Activated CD8-positive, alpha-beta T cell treated with anti-CD3 and anti-CD28 coated beads, Interleukin-2, amount 10 ng/mL, durations not matched to agents 7 days and 5 days (primary cell): ENCODE data around the gene PPP1R9B. TPM values are rescaled to one million over a fixed set of nuclear protein-coding genes. Genes with fewer than 3 reads are reported as not detected.
A peak's percentile ranks its signal among the peaks of the same experiment; 100 is the strongest.

Experiments used
- ATAC-seq: fragments of 150-1000 bp; cut with Tn5 transposase; one replicate; pipeline ENCODE4 v1.10.0; 2021; ENCODE audit warnings: moderate library complexity
- CTCF ChIA-PET: fragments of 350-600 bp; sonication (Branson Sonifier 250); formaldehyde crosslinking; loops from one replicate; lab custom pipeline; 2021; ENCODE audit warnings: antibody characterized with exemption; lab: Charles Lee
- POLR2A ChIA-PET: fragments of 350-600 bp; sonication (Branson Sonifier 250); formaldehyde crosslinking; loops from one replicate; lab custom pipeline; 2021; ENCODE audit warnings: antibody characterized with exemption; lab: Charles Lee
- DNase-seq: peaks from one replicate; pipeline ENCODE4 v3.0.0-alpha.2; 2020
- H3K27ac Mint-ChIP-seq: one replicate; pipeline ENCODE4 v1.8.0; 2021; ENCODE audit warnings: mild to moderate bottlenecking, mixed read lengths
- H3K27me3 Mint-ChIP-seq: one replicate; pipeline ENCODE4 v1.8.0; 2021; ENCODE audit warnings: low read depth, mixed read lengths
- H3K36me3 Mint-ChIP-seq: one replicate; pipeline ENCODE4 v1.8.0; 2021; ENCODE audit warnings: low read depth, mixed read lengths
- H3K4me1 Mint-ChIP-seq: one replicate; pipeline ENCODE4 v1.8.0; 2021; ENCODE audit warnings: low read depth, mixed read lengths
- H3K4me3 Mint-ChIP-seq: one replicate; pipeline ENCODE4 v1.8.0; 2021; ENCODE audit warnings: mild to moderate bottlenecking, mixed read lengths
- H3K9me3 Mint-ChIP-seq: one replicate; pipeline ENCODE4 v1.8.0; 2022; ENCODE audit warnings: mixed read lengths; ENCODE audit not compliant: insufficient read depth
- total RNA-seq, 2 experiments: library from RNA; stranded (reverse); gene quantifications; one replicate each; pipeline ENCODE4 v1.2.3, GENCODE V29; 2021

Gene PPP1R9B
- total RNA-seq, 2 experiments from 2014 or later, result 113 to 115 TPM

DNA sequence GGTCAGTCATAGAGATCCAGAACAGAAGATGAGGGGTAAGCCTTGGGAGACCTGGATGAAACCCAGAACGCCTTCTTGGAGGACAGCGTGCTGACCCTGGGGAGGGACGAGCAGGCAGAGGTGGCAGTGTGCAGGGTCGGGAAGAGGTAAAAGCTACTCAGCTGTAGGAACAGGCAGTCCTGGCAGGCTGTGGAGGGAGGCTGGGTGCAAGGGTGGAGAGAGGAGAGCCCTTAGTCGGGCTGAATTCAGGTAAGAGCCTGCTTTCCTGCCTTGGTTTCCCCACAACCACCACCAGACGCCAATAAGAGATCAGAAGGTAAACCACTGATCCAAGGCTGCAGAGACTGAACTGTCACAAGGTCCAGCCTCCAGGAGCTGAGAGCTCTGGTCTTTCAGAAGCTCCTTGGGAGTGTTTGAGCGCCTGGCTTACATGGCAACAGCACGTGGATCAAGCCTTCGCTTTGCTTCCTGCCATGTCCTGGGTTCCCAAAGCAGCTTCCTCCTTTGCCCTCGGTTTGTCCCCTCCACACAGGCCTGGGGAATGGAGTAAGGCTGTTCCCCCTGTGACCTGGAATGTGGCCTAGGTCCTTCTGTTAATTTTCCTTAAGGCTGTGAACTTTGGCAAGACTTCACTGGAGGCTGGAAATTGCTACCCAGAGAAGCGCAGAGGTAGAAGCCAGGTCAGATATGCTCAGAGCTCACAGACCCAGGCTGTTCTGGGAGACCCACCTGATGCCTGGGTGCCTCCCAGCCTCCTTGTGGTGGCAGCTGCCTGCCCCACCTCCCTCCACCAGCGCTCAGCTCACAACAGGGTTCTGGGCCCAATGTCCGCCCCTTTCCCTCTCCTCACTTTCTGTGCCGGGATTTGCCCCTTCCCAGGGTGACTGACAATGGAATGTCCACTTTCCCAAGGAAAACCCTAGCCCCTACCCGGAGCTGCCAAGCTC, 59.2 kb downstream of the PPP1R9B start:
- no peak for ATAC-seq
- POLR2A ChIA-PET, result interaction anchor here (0.5 kb wide), 1 partner anchor 19 kb away, joined by 3 read pairs; no protein-coding TSS in a partner anchor
- CTCF ChIA-PET, result interaction anchor here (1.0 to 11.0 kb wide), 5 partner anchors 9 to 113 kb away, joined by 3 to 115 read pairs (median 4); no protein-coding TSS in a partner anchor
- Mint-ChIP-seq H3K27me3 (peaks cover 2% of the 10 kb centered on the region), H3K36me3 (no peaks in the 10 kb centered on the region), H3K4me1 (peaks cover 23% of the 10 kb centered on the region), H3K9me3 (no peaks in the 10 kb centered on the region), H3K27ac (no peak overlapping the region), H3K4me3 (no peak overlapping the region)
- no peak for DNase-seq

DNA sequence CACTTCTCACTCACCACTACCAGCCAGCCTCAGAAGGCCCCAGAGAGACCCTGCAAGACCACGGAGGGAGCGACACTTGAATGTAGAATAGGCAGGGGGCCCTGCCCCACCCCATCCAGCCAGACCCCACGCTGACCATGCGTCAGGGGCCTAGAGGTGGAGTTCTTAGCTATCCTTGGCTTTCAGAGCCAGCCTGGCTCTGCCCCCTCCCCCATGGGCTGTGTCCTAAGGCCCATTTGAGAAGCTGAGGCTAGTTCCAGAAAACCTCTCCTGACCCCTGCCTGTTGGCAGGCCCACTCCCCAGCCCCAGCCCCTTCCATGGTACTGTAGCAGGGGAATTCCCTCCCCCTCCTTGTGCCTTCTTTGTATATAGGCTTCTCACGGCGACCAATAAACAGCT, 60.4 kb downstream of the PPP1R9B start:
- DNase-seq (no peak), ATAC-seq (no peak)
- ChIA-PET CTCF (interaction anchor here (1.4 to 11.0 kb wide), 2 partner anchors 8 to 25 kb away, joined by 3 to 115 read pairs; no protein-coding TSS in a partner anchor), POLR2A (no interaction called here)
- H3K27ac Mint-ChIP-seq, result no peak overlapping the region
- no peaks in the 10 kb centered on the region for H3K9me3 Mint-ChIP-seq
- peaks cover 2% of the 10 kb centered on the region for H3K27me3 Mint-ChIP-seq
- H3K4me3 Mint-ChIP-seq, result no peak overlapping the region
- H3K4me1 Mint-ChIP-seq, result peaks cover 11% of the 10 kb centered on the region
- H3K36me3 Mint-ChIP-seq, result no peaks in the 10 kb centered on the region

DNA sequence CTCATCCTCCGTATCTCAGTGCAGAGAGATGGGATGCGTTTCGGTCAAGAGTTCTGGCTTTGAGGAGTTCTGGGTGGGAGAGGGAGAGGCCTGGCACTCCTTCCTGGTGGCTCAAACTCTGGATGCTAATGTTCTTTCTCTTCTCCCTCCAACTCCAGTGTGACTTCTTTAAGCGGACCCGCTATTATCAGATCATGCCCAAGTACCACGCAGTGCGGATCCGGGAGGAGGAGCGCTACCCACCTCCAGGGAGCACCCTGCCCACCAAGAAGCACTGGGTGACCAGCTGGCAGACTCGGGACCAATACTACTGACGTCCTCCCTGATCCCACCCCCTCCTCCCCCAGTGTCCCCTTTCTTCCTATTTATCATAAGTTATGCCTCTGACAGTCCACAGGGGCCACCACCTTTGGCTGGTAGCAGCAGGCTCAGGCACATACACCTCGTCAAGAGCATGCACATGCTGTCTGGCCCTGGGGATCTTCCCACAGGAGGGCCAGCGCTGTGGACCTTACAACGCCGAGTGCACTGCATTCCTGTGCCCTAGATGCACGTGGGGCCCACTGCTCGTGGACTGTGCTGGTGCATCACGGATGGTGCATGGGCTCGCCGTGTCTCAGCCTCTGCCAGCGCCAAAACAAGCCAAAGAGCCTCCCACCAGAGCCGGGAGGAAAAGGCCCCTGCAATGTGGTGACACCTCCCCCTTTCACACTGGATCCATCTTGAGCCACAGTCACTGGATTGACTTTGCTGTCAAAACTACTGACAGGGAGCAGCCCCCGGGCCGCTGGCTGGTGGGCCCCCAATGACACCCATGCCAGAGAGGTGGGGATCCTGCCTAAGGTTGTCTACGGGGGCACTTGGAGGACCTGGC, 61.3 kb downstream of the PPP1R9B start:
- Mint-ChIP-seq H3K4me3 (no peak overlapping the region), H3K27me3 (peaks cover 2% of the 10 kb centered on the region), H3K4me1 (peaks cover 2% of the 10 kb centered on the region), H3K9me3 (no peaks in the 10 kb centered on the region), H3K27ac (no peak overlapping the region), H3K36me3 (no peaks in the 10 kb centered on the region)
- CTCF ChIA-PET, result interaction anchor here (3.7 kb wide), 1 partner anchor 60 kb away, joined by 91 read pairs; no protein-coding TSS in a partner anchor
- DNase-seq (no peak), ATAC-seq (no peak)
- POLR2A ChIA-PET, result no interaction called here

DNA sequence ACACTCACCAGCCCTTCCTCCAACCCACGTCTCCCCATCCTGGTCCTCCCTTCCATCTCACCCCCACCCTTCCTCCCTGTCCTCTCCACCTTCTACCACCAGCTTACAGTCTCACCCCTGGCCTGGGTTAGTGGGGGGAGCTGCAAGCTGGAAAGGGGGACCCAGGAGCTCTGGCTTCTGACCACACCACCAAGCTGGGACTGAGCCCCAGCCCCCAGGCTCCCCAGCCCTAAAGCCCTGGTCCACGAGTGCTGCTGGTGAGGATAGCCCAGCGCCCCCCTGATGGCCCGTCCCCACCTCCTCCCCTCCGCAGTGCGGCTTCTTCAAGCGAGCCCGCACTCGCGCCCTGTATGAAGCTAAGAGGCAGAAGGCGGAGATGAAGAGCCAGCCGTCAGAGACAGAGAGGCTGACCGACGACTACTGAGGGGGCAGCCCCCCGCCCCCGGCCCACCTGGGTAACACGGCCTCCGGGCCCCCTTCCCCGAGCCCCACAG, 62.5 kb downstream of the PPP1R9B start:
- Mint-ChIP-seq H3K9me3 (no peaks in the 10 kb centered on the region), H3K4me3 (no peak overlapping the region), H3K27ac (no peak overlapping the region), H3K27me3 (no peaks in the 10 kb centered on the region), H3K36me3 (no peaks in the 10 kb centered on the region), H3K4me1 (no peaks in the 10 kb centered on the region)
- ChIA-PET CTCF (interaction anchor here (0.6 to 3.7 kb wide), 28 partner anchors 9 to 443 kb away, joined by 3 to 91 read pairs (median 6); partner anchors contain the start of genes ITGA3, PDK2 and PPP1R9B), POLR2A (interaction anchor here (0.6 to 0.8 kb wide), 2 partner anchors 32 to 86 kb away, joined by 3 read pairs; partner anchors contain the start of gene ITGA3)
- ATAC-seq (no peak), DNase-seq (no peak)

DNA sequence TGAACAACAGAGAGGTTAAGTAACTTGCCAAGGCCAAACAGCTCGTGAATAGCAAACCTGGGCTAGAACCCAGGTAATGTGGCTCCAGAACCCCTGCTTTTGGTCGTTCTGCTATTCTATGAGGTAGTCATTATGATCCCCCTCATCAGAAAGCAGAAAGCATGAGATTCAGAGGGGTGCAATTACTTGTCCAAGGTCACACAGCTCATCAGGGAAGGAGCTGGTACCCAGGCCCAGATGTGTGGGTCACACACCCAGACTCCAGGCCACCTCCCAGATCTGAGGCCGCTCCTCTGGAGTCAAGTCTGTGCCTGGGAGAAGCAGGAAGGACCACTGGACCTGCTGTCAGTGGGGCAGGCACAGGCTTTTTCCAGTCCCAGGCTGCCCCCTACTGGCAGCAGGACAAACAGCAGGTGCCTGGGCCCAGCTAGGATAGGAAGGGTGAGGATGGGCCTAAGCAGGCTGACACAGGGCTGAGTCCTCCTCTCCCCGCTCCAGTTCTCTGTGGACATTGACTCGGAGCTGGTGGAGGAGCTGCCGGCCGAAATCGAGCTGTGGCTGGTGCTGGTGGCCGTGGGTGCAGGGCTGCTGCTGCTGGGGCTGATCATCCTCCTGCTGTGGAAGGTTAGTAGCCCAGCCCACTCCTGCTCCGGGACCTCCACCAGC, 63.1 kb downstream of the PPP1R9B start:
- DNase-seq, result peak; percentile 84
- ChIA-PET POLR2A (interaction anchor here (0.6 to 0.8 kb wide), 2 partner anchors 31 to 87 kb away, joined by 3 read pairs; partner anchors contain the start of gene ITGA3), CTCF (interaction anchor here (0.6 to 3.7 kb wide), 33 partner anchors 9 to 443 kb away, joined by 3 to 91 read pairs (median 5); partner anchors contain the start of genes ITGA3, LRRC59, PDK2 and PPP1R9B)
- ATAC-seq, result peak; percentile 84
- no peak overlapping the region for H3K4me3 Mint-ChIP-seq
- H3K27me3 Mint-ChIP-seq, result no peaks in the 10 kb centered on the region
- H3K27ac Mint-ChIP-seq, result no peak overlapping the region
- H3K9me3 Mint-ChIP-seq, result no peaks in the 10 kb centered on the region
- no peaks in the 10 kb centered on the region for H3K36me3 Mint-ChIP-seq
- no peaks in the 10 kb centered on the region for H3K4me1 Mint-ChIP-seq

Other genes starting within 250 kb of the PPP1R9B start
- gene DLX4, start 181.5 kb downstream of the PPP1R9B start, total RNA-seq, result not detected
- not detected for gene DLX3, start 155.5 kb downstream of the PPP1R9B start, total RNA-seq
- 1 to 10 TPM; 7.9 to 8.7 TPM for gene ITGA3, start 94.6 kb downstream of the PPP1R9B start, total RNA-seq
- gene PDK2, start 55.3 kb downstream of the PPP1R9B start, total RNA-seq, result 10 to 100 TPM; 18.1 to 21.2 TPM
- gene SAMD14, start 20.5 kb downstream of the PPP1R9B start, total RNA-seq, result under 1 TPM; 0.50 to 0.55 TPM
- not detected for gene SGCA, start 15.3 kb upstream of the PPP1R9B start, total RNA-seq
- under 1 TPM; 0.18 to 0.26 TPM for gene COL1A1, start 51.0 kb upstream of the PPP1R9B start, total RNA-seq
- not detected for gene TMEM92, start 123.8 kb upstream of the PPP1R9B start, total RNA-seq
- gene XYLT2, start 195.4 kb upstream of the PPP1R9B start, total RNA-seq, result 10 to 100 TPM; 24.7 to 26.0 TPM
- 10 to 100 TPM; 81.0 to 85.4 TPM for gene MRPL27, start 222.5 kb upstream of the PPP1R9B start, total RNA-seq
- gene EME1, start 222.6 kb upstream of the PPP1R9B start, total RNA-seq, result 10 to 100 TPM; 23.5 to 27.8 TPM
- gene LRRC59, start 246.8 kb upstream of the PPP1R9B start, total RNA-seq, result 10 to 100 TPM; 77.7 to 77.9 TPM